NCI-H345 treated with DMSO at 0.1 percent for 48 hours (cell line): ENCODE results near the gene ADGRV1.
"Not testable (repeated sequence)": the region's sequence is repeated elsewhere in the genome, so short reads cannot be mapped to it uniquely, and the experiment has no call there.

Source experiments
- DNase-seq: peaks from one replicate; lab custom pipeline; 2025; ENCODE audit not compliant: unreplicated experiment; lab: John Stamatoyannopoulos, UW

The ADGRV1 gene

DNA sequence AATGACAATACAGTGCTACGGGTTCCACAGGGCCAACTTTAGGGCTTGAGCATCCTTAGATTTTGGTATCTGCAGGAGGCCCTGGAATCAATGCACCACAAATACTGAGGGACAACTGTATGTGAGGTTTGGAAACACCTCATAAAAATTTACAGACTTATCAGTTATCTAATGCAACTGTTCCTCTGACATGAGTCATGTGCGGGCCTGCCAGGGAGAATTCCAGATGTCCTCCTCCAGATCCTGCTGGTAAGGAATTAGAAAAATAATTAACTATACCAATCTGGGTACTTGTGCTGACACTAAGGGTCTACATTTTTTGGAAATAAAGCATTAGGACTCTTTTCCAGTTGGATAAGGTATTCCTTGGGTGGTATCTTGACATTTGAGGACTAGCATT lies 491.2 kb downstream of the ADGRV1 start:
- no peak for DNase-seq

DNA sequence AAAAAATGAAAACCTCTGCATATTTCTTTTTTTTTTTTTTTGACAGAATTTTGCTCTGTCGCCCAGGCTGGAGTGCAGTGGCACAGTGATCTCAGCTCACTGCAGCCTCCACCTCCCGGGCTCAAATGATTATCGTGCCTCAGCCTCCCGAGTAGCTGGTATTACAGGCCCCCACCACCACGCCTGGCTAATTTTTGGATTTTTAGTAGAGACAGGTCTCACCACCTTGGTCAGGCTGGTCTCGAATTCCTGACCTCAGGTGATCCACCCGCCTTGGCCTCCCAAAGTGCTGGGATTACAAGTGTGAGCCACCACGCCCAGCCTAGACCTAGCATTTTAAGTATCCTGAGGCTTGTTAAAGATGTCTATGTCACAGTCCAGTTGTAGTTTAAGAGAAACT lies 493.8 kb downstream of the ADGRV1 start:
- not testable (repeated sequence) for DNase-seq

DNA sequence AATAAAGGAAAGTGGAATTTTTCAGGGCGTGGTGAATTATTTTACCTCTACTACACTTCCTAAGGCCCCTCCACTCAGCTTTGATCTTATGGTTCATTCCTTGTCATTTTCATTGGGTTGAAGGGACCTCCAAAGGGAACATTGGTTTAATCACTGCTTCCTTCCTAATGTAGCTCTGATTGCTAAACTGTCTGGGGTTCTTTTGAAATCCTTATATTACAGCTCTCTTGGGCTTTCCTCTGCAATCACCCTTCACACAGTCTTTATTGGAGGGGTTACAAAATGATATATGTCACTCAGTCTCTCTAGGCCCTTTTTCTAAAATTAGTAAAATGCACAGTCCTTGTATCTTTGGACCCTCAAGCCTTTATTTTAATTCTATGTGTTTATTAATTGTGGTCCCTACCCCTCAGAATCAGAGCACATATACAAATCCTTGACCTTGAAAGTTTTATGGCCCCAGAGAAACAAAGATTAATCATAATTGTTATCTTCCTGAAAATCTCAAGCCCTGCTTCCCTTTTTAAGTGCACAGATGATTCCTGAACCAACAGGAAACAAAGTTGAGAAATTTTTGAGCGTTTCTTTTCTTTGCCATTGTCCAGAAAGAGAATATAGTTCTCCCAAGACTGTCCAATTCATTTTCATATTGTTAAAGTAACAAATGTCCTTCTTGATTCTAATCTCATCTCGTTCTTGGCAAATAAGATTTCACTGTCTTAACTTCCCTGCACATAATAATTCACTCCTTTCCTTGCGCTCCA lies 494.6 kb downstream of the ADGRV1 start:
- DNase-seq, result no peak

DNA sequence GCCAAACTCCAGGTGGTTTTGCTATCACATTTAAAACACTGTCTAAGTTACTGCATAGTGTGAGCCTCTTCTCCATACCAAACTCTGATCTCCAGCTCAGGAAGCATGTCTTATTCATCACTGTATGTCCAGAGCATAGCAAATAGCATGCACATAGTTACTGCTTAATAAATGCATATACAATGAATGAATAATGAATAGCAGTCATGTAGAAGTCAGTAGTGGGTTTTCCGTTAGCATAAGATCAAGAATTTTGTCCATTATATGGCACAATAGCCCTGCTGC lies 495.1 kb downstream of the ADGRV1 start:
- no peak for DNase-seq

DNA sequence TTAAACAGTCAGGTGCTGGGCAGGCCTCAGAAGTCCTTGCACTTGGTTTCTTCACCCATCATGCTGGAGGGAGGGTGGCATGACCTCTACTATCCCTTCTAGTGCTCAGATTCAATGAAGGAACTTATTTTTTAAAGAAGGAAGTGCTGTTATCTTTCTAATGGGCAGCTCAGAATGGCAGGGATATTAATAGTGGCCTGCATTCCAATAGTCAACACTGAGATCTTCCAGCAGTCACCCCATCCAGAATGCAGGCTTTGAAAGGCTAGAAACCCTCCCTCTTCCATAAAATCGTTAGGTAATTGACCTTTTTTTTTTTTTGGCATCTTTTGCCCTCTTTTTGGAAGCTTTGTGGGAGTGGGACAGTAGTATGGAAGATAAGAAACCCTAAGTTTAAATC lies 499.6 kb downstream of the ADGRV1 start:
- DNase-seq, result no peak

GRCh38 chr5:91058575-91058974 lies 500.0 kb downstream of the ADGRV1 start:
- DNase-seq, result no peak

DNA sequence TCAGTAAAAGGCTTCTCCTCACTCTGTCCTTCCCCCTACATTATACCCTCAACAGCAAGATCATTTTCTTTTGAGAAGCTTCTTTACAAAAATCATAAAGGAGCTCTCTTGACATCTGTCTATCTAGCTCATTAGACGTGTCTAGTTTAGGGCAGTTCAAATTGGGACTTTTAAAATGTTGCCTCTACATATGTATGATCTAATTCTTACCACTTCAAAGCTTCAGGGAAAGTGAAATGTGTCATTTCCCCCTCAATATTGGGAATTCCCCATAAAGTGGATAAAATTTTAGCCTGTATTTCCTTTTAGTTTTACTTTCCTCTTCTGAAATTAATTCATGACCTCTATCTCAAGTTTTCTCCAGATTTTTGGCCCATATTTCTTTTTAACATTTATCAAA lies 500.8 kb downstream of the ADGRV1 start:
- no peak for DNase-seq

- DNase-seq, result no peak
Observed at GRCh38 chr5:91061094-91061493, 502.5 kb downstream of the ADGRV1 start.

DNA sequence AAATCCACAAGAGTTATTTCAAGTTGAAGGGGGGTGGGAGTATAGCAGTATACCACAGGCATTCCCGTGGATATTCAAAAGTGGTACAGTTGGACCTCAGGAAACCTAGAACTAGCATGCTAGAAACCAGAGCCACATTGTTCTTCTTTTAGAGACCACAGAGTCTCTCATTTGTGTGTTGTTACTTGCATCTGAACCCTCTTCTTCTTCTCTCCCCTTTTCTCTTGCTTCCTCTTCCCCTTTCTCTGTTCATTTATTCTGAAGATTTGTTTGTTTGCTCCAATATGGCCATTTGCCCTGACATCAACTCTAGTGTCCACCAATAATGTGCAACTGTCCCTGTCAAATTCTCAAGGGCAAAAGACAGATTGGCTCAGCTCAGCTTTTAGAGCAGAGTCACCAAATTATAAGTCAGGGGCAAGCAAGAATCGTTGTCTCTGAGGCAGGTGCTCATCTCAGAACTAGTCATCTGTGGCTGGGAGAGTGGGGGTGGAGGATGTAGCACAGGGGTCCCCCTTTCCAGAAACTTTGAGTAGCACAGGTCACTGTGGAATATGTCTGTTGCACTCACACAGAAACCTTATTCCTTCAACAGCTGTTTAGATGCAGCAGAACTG lies 503.5 kb downstream of the ADGRV1 start:
- no peak for DNase-seq

GRCh38 chr5:91063098-91063690 lies 504.6 kb downstream of the ADGRV1 start:
- DNase-seq, result not testable (repeated sequence)

DNA sequence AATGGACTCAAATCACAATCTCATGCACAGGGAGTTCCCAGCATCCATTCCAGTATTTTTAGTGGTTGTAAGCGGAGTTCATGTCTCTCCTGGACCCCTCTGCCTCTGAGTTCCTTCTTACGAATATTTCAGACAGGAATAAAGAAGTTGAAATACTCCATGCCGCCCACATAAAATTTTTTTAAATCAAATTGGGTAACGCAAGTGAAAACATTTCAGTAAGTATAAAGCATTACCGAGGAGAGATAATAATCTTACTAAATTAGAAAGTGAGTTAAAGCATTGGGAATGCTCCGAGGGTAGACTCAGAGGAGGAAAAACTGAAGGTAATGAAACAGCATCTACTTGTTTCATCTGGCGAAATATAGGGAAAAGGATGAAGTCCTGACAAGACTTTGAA lies 506.9 kb downstream of the ADGRV1 start:
- no peak for DNase-seq

- no peak for DNase-seq
Observed at GRCh38 chr5:91069364-91069763, 510.8 kb downstream of the ADGRV1 start.

DNA sequence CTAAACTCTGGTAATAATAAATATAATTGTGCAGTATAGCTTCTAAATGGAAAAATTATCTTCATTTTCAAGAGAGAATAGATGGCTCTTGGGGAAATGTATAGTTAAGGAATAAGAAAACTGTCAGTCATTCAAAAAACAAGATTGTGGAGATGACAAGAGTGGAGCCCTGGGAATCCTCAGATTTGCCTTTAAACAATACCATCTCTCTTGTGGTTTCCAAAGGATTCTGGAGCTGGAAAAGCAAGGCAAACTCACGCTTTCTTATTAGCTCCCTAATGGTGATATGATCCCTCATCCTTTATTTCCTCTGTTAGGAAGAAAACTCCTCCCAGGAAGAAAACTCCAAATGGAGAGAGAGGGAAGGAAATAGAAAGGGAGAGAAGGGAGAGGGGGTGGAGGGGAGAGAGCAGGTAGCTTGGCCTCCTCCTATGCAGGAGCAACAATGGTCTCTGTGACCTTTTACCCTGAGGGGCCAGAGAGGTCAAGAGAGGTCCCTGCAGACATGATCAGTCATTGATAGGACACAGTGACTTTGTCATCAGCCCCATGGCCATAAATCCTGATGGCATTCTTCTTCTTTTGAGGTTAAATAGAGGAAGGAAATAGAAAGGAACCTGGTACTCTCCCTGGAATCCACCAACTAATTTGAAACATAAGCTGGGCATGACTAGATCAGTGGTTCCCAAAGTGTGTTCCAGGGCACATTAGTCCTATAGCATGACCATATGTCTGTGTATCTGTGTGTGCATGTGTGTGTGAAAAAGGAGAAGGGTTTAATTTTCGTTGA lies 512.4 kb downstream of the ADGRV1 start:
- DNase-seq, result no peak

DNA sequence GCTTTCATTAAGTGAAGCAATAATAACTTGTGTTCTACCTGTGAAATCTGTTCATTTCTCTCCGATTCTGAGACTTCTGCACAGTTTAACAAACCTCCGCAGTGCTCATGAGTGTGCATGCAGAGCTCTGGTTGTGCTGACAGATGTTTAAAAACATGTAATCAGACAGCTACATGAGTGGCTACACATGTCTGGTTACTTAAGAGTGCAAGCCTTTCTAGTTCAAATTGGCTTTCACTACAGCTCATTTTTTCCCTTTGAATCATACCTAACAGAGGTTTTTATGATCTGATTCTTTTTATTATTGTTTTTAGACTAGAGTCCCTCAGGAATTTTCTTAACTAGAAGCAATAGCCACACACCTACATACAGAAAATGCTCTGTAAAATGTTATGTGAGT lies 514.3 kb downstream of the ADGRV1 start:
- DNase-seq, result no peak

DNA sequence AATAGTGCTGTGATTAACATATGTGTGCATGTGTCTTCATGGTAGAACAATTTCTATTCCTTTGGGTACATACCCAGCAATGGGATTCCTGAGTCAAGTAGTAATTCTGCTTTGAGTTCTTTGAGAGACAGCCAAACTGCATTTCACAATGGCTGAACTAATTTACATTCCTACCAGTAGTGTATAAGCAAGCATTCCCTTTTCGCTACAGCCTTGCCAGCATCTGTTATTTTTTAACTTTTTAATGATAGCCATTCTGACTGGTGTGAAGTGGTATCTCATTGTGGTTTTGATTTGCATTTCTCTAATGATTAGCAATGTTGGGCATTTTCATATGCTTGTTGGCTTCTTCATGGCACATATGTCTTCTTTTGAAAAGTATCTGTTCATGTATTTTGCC lies 516.0 kb downstream of the ADGRV1 start:
- no peak for DNase-seq

- no peak for DNase-seq
Observed at GRCh38 chr5:91076138-91076537, 517.5 kb downstream of the ADGRV1 start.

DNA sequence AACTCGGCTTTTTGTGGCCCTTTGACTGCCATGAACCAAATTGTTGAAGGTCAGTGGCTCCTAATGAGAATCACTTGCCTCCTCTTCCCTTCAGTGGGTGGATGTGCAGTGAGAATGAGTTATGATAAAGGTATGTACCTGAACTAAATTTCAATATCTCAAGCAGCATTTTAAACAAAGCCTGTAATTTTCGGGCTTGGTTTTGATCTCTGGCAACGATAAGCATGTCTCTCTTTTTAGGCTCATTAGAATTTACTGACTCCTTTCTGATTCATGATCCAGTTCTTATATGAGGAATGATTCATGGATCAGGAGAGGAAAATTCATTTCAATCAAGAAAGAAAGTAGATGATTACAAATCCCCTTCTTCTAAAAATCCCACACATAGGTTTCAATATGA lies 519.0 kb downstream of the ADGRV1 start:
- DNase-seq, result no peak

DNA sequence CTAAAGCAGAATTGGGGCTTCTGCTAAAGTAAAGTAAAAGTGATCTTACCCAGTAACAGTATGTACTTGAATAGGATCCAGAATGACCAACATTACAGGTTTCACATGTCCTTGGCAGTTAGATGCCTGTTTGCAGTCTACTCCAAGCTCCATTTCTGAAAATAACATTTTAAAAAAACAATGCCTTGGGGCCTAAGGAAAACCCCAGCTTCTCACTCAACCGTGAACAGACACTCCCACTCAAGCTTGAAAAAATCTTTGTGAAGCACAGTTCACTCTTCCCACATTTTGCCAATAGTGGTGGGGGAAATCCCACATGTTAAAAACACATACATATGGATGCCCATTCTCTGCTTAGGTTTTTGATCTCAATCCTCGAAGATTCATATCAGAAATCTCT lies 520.4 kb downstream of the ADGRV1 start:
- no peak for DNase-seq

DNA sequence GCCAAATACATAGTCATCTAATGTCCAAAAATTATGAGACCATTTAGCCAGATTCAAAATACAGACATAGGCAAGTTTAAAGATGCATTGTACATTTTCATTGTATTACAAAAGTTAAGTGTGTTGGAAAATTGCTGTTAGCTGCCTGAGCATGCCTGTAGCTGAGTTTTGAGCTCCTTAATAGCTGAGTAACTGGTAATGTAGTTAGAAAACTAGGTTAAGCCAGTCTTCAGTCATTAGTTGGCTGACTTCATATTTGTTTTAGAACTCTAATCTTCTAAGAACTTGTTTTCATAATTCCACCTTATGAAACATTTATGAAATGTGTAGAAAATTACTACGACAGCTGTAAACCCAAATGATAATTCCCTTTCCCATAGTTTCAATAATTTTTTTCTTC lies 531.2 kb downstream of the ADGRV1 start:
- no peak for DNase-seq

GRCh38 chr5:91090995-91091394 lies 532.4 kb downstream of the ADGRV1 start:
- DNase-seq, result no peak

DNA sequence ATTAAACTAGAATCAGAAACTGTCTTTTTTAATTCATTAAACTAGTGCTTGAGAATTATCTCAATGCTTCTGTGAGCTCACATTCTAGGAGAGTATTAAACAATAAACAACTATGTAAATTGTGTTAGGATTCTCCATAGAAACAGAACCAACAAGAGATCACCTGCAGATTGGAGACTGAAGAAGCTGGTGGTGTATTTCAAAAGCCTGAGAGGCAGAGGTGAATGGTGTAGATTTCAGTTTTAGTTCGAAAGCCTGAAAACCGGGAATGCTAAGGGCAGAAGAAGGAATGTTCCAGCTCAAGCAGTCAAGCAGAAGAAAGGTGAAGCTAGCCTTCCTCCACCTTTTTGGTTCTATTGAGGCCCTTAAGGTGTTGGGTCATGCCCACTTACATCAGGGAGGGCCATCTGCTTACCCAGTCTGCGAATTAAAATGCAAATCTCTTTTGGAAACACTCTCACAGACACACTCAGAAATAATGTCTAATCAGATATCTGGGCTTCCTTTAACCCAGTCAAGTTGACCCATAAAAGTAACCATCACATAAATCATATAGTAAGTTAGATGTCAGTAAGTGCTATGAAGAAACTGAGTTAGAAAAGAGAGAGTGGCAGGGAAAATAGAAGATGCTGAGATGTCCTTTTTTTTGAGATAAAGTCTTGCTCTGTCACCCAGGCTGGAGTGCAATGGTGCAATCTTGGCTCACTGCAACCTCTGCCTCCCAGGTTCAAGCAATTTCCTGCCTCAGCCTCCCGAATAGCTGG lies 533.1 kb downstream of the ADGRV1 start:
- DNase-seq, result no peak
